Measurements from ENCODE around the gene FAM118B.

FAM118B gene

GRCh38 chr11:126267650-126268049, 56.1 kb downstream of the FAM118B start:
- no peak overlapping the region for H3K23ac ChIP-seq (ENCODE audit: low read length in 2 of 2)
- peaks cover 42 to 58% of the 10 kb centered on the region in 2 experiments for H3K36me3 ChIP-seq (ENCODE audit: control insufficient read depth in 1 of 2, insufficient read depth in 2 of 2, low read depth in 1 of 2, low read length in 2 of 2)
- no peaks in the 10 kb centered on the region for H3K9me3 ChIP-seq (ENCODE audit: control insufficient read depth, low read length)
- no peak for DNase-seq
- no peaks in the 10 kb centered on the region for H3K27me3 ChIP-seq (ENCODE audit: control insufficient read depth in 1 of 2, insufficient read depth in 1 of 2, low read length in 2 of 2)
- H3K27ac ChIP-seq (ENCODE audit: low read length, poor library complexity, severe bottlenecking): no peak overlapping the region
- H3K4me2 ChIP-seq (ENCODE audit: low read length, poor library complexity, severe bottlenecking): peak overlapping the region; percentile 77
- no peak overlapping the region for H2BK120ac ChIP-seq (ENCODE audit: low read depth, low read length)
- H2BK15ac ChIP-seq (ENCODE audit: low read depth, poor library complexity, severe bottlenecking): no peak overlapping the region
- H3K14ac ChIP-seq (ENCODE audit: low read length in 2 of 2): no peak overlapping the region
- H2AK5ac ChIP-seq (ENCODE audit: low read length, severe bottlenecking): peak overlapping the region; percentile 54
- no peak overlapping the region for H2BK5ac ChIP-seq (ENCODE audit: low read depth, low read length, poor library complexity, severe bottlenecking)
- 96% methylated on average over 5 of the region's 6 CpGs for WGBS
- H4K8ac ChIP-seq (ENCODE audit: low read length): peak overlapping the region; percentile 35
- peak overlapping the region in 1 of 2 experiments; percentile 59 for H3K4ac ChIP-seq (ENCODE audit: low read depth in 1 of 2, low read length in 2 of 2)
- no peak overlapping the region for H3K18ac ChIP-seq (ENCODE audit: low read depth in 1 of 2, low read length in 2 of 2)
- H2BK12ac ChIP-seq (ENCODE audit: low read length in 2 of 2): no peak overlapping the region
- H3K4me3 ChIP-seq (ENCODE audit: insufficient read depth in 1 of 2, low read depth in 1 of 2, low read length in 2 of 2): peak overlapping the region in 1 of 2 experiments; percentile 100
- no peak overlapping the region for H2AFZ ChIP-seq (ENCODE audit: low read depth, low read length)
- no peak overlapping the region for H4K91ac ChIP-seq (ENCODE audit: low read length)
- peaks cover 9% of the 10 kb centered on the region for H3K4me1 ChIP-seq (ENCODE audit: control insufficient read depth, insufficient read depth, low read depth, low read length)
- H3K9ac ChIP-seq (ENCODE audit: low read length): peak overlapping the region; percentile 95
- H3K79me1 ChIP-seq (replicated peaks; ENCODE audit: low read length, poor library complexity, severe bottlenecking): peaks cover 49% of the 10 kb centered on the region

DNA sequence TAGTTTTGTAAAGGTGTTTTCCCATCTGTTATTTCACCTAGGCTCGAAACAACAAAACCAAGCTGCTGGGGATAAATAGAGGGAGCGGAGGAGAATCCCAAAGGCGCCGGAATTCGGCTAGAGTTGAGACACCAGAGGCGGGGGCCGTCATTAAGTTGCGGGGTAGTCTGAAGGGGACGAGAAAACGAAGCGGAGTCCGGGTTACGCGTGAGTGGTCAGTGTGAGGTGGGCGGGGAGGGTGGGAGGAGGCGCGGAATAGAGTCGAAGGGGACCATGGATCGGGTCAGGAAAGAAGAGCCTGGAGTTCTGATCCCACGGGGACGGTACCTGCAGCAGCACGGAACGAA, 56.8 kb downstream of the FAM118B start:
- H3K9ac ChIP-seq (ENCODE audit: low read length): peak overlapping the region; percentile 95
- H2BK15ac ChIP-seq (ENCODE audit: low read depth, poor library complexity, severe bottlenecking): peak overlapping the region; percentile 31
- H3K18ac ChIP-seq (ENCODE audit: low read depth in 1 of 2, low read length in 2 of 2): peak overlapping the region; percentile 94 to 97
- no peak overlapping the region for H2AFZ ChIP-seq (ENCODE audit: low read depth, low read length)
- H3K36me3 ChIP-seq (ENCODE audit: control insufficient read depth in 1 of 2, insufficient read depth in 2 of 2, low read depth in 1 of 2, low read length in 2 of 2): peaks cover 43 to 58% of the 10 kb centered on the region in 2 experiments
- H2BK5ac ChIP-seq (ENCODE audit: low read depth, low read length, poor library complexity, severe bottlenecking): peak overlapping the region; percentile 85
- peak overlapping the region; percentile 90 for H4K8ac ChIP-seq (ENCODE audit: low read length)
- peak overlapping the region; percentile 95 to 100 for H3K4me3 ChIP-seq (ENCODE audit: insufficient read depth in 1 of 2, low read depth in 1 of 2, low read length in 2 of 2)
- peaks cover 9% of the 10 kb centered on the region for H3K4me1 ChIP-seq (ENCODE audit: control insufficient read depth, insufficient read depth, low read depth, low read length)
- H3K4me2 ChIP-seq (ENCODE audit: low read length, poor library complexity, severe bottlenecking): peak overlapping the region; percentile 77
- no peak overlapping the region for H2BK120ac ChIP-seq (ENCODE audit: low read depth, low read length)
- H3K23ac ChIP-seq (ENCODE audit: low read length in 2 of 2): peak overlapping the region in 1 of 2 experiments; percentile 75
- H3K4ac ChIP-seq (ENCODE audit: low read depth in 1 of 2, low read length in 2 of 2): peak overlapping the region; percentile 93 to 94
- no peak for DNase-seq
- H3K27me3 ChIP-seq (ENCODE audit: control insufficient read depth in 1 of 2, insufficient read depth in 1 of 2, low read length in 2 of 2): no peaks in the 10 kb centered on the region
- H3K27ac ChIP-seq (ENCODE audit: low read length, poor library complexity, severe bottlenecking): peak overlapping the region; percentile 96
- no peak overlapping the region for H2AK5ac ChIP-seq (ENCODE audit: low read length, severe bottlenecking)
- H3K79me1 ChIP-seq (replicated peaks; ENCODE audit: low read length, poor library complexity, severe bottlenecking): peaks cover 50% of the 10 kb centered on the region
- H4K91ac ChIP-seq (ENCODE audit: low read length): peak overlapping the region; percentile 91
- peak overlapping the region in 1 of 2 experiments; percentile 99 for H3K14ac ChIP-seq (ENCODE audit: low read length in 2 of 2)
- H3K9me3 ChIP-seq (ENCODE audit: control insufficient read depth, low read length): no peaks in the 10 kb centered on the region
- under 1% methylated on average over 22 of the region's 23 CpGs for WGBS
- no peak overlapping the region for H2BK12ac ChIP-seq (ENCODE audit: low read length in 2 of 2)

GRCh38 chr11:126268708-126269579, 57.4 kb downstream of the FAM118B start, which contains the start of the genes FOXRED1 and SRPRA:
Gene FOXRED1, plus strand, starts transcription at chr11:126269154. Its CDS starts 53 bp downstream, at chr11:126269207.
Gene SRPRA, minus strand, starts transcription at chr11:126268895. Its CDS starts 91 bp downstream, at chr11:126268804.
- H3K79me1 ChIP-seq (replicated peaks; ENCODE audit: low read length, poor library complexity, severe bottlenecking): peaks cover 50% of the 10 kb centered on the region
- peak within 1 kb of the TSS; percentile 85 for H2BK5ac ChIP-seq (ENCODE audit: low read depth, low read length, poor library complexity, severe bottlenecking)
- peak within 1 kb of the TSS; percentile 91 for H4K91ac ChIP-seq (ENCODE audit: low read length)
- H3K4me1 ChIP-seq (ENCODE audit: control insufficient read depth, insufficient read depth, low read depth, low read length): peaks cover 9% of the 10 kb centered on the region
- H3K14ac ChIP-seq (ENCODE audit: low read length in 2 of 2): peak within 1 kb of the TSS in 1 of 2 experiments; percentile 99
- no peak within 1 kb of the TSS for H2BK12ac ChIP-seq (ENCODE audit: low read length in 2 of 2)
- no peak within 1 kb of the TSS for H2BK120ac ChIP-seq (ENCODE audit: low read depth, low read length)
- peak within 1 kb of the TSS; percentile 96 for H3K27ac ChIP-seq (ENCODE audit: low read length, poor library complexity, severe bottlenecking)
- peak within 1 kb of the TSS; percentile 83 for H2BK15ac ChIP-seq (ENCODE audit: low read depth, poor library complexity, severe bottlenecking)
- H3K36me3 ChIP-seq (ENCODE audit: control insufficient read depth in 1 of 2, insufficient read depth in 2 of 2, low read depth in 1 of 2, low read length in 2 of 2): peaks cover 39 to 58% of the 10 kb centered on the region in 2 experiments
- H3K18ac ChIP-seq (ENCODE audit: low read depth in 1 of 2, low read length in 2 of 2): peak within 1 kb of the TSS; percentile 94 to 97
- H3K23ac ChIP-seq (ENCODE audit: low read length in 2 of 2): peak within 1 kb of the TSS in 1 of 2 experiments; percentile 75
- peak within 1 kb of the TSS; percentile 84 for H3K4me2 ChIP-seq (ENCODE audit: low read length, poor library complexity, severe bottlenecking)
- no peaks in the 10 kb centered on the region for H3K9me3 ChIP-seq (ENCODE audit: control insufficient read depth, low read length)
- H3K27me3 ChIP-seq (ENCODE audit: control insufficient read depth in 1 of 2, insufficient read depth in 1 of 2, low read length in 2 of 2): no peaks in the 10 kb centered on the region
- H2AFZ ChIP-seq (ENCODE audit: low read depth, low read length): peak within 1 kb of the TSS; percentile 90
- H2AK5ac ChIP-seq (ENCODE audit: low read length, severe bottlenecking): peak within 1 kb of the TSS; percentile 54
- H3K4ac ChIP-seq (ENCODE audit: low read depth in 1 of 2, low read length in 2 of 2): peak within 1 kb of the TSS; percentile 93 to 94
- DNase-seq: peak; percentile 99
- H4K8ac ChIP-seq (ENCODE audit: low read length): peak within 1 kb of the TSS; percentile 98
- H3K9ac ChIP-seq (ENCODE audit: low read length): peak within 1 kb of the TSS; percentile 95
- H3K4me3 ChIP-seq (ENCODE audit: insufficient read depth in 1 of 2, low read depth in 1 of 2, low read length in 2 of 2): peak within 1 kb of the TSS; percentile 95 to 100
- under 1% methylated on average over 64 of the region's 64 CpGs for WGBS

DNA sequence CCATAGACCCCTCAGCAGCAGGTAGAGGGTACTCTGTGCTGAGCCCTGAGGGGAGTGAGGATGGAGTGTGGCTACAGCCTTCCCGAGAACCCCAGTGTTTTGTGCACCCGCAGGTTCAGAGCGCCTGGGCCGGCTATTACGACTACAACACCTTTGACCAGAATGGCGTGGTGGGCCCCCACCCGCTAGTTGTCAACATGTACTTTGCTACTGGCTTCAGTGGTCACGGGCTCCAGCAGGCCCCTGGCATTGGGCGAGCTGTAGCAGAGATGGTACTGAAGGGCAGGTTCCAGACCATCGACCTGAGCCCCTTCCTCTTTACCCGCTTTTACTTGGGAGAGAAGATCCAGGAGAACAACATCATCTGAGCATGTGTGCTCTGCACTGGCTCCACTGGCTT, 65.7 kb downstream of the FAM118B start:
- 96% methylated on average over 11 of the region's 11 CpGs for WGBS
- Histone ChIP-seq H2BK12ac (ENCODE audit: low read length in 2 of 2) (no peak overlapping the region), H3K79me1 (replicated peaks; ENCODE audit: low read length, poor library complexity, severe bottlenecking) (peaks cover 9% of the 10 kb centered on the region), H3K14ac (ENCODE audit: low read length in 2 of 2) (no peak overlapping the region), H3K4ac (ENCODE audit: low read depth in 1 of 2, low read length in 2 of 2) (no peak overlapping the region), H3K23ac (ENCODE audit: low read length in 2 of 2) (no peak overlapping the region), H3K9me3 (ENCODE audit: control insufficient read depth, low read length) (no peaks in the 10 kb centered on the region), H2BK5ac (ENCODE audit: low read depth, low read length, poor library complexity, severe bottlenecking) (no peak overlapping the region), H4K91ac (ENCODE audit: low read length) (no peak overlapping the region), H3K4me1 (ENCODE audit: control insufficient read depth, insufficient read depth, low read depth, low read length) (peaks cover 4% of the 10 kb centered on the region), H3K4me3 (ENCODE audit: insufficient read depth in 1 of 2, low read depth in 1 of 2, low read length in 2 of 2) (no peak overlapping the region), H2BK120ac (ENCODE audit: low read depth, low read length) (no peak overlapping the region), H2AFZ (ENCODE audit: low read depth, low read length) (no peak overlapping the region), H4K8ac (ENCODE audit: low read length) (no peak overlapping the region), H3K27me3 (ENCODE audit: control insufficient read depth in 1 of 2, insufficient read depth in 1 of 2, low read length in 2 of 2) (no peaks in the 10 kb centered on the region), H3K4me2 (ENCODE audit: low read length, poor library complexity, severe bottlenecking) (no peak overlapping the region), H2AK5ac (ENCODE audit: low read length, severe bottlenecking) (no peak overlapping the region), H3K18ac (ENCODE audit: low read depth in 1 of 2, low read length in 2 of 2) (no peak overlapping the region), H3K27ac (ENCODE audit: low read length, poor library complexity, severe bottlenecking) (no peak overlapping the region), H3K9ac (ENCODE audit: low read length) (no peak overlapping the region), H3K36me3 (ENCODE audit: control insufficient read depth in 1 of 2, insufficient read depth in 2 of 2, low read depth in 1 of 2, low read length in 2 of 2) (peaks cover 42 to 66% of the 10 kb centered on the region in 2 experiments), H2BK15ac (ENCODE audit: low read depth, poor library complexity, severe bottlenecking) (no peak overlapping the region)
- no peak for DNase-seq
